HG03196 (cell line): Measurements from ENCODE around the gene KRTAP12-1.
"Not testable (repeated sequence)": the region's sequence is repeated elsewhere in the genome, so short reads cannot be mapped to it uniquely, and the experiment has no call there.

ENCODE experiments used
- ATAC-seq: cut with Tn5 transposase; IDR thresholded peaks from one replicate; pipeline ENCODE4 v1.9.1; 2021; ENCODE audit not compliant: unreplicated experiment

Gene KRTAP12-1

GRCh38 chr21:44647222-44647552 lies 34.8 kb downstream of the KRTAP12-1 start:
- no peak for ATAC-seq

- not testable (repeated sequence) for ATAC-seq
Observed at GRCh38 chr21:44646366-44647221, 35.4 kb downstream of the KRTAP12-1 start, which contains the start of gene KRTAP10-11. TSS of gene KRTAP10-11 (plus strand) at chr21:44646414. CDS start at chr21:44646459, 45 bp downstream.

GRCh38 chr21:44644878-44645277 lies 37.1 kb downstream of the KRTAP12-1 start:
- ATAC-seq, result no peak

- ATAC-seq, result no peak
Observed at GRCh38 chr21:44643741-44644310, 38.1 kb downstream of the KRTAP12-1 start.

GRCh38 chr21:44640761-44641160 lies 41.2 kb downstream of the KRTAP12-1 start:
- no peak for ATAC-seq

- ATAC-seq, result no peak
Observed at GRCh38 chr21:44639331-44639655, 42.7 kb downstream of the KRTAP12-1 start.

- not testable (repeated sequence) for ATAC-seq
Observed at GRCh38 chr21:44638506-44639330, 43.2 kb downstream of the KRTAP12-1 start.

GRCh38 chr21:44637851-44638348 lies 44.1 kb downstream of the KRTAP12-1 start:
- not testable (repeated sequence) for ATAC-seq

GRCh38 chr21:44637018-44637850 lies 44.7 kb downstream of the KRTAP12-1 start, which contains the start of gene KRTAP10-10:
TSS of gene KRTAP10-10 (plus strand) at chr21:44637356. CDS start at chr21:44637418, 62 bp downstream.
- ATAC-seq, result no peak

- no peak for ATAC-seq
Observed at GRCh38 chr21:44636209-44637017, 45.5 kb downstream of the KRTAP12-1 start.

GRCh38 chr21:44632067-44632466 lies 49.9 kb downstream of the KRTAP12-1 start:
- no peak for ATAC-seq
